ENCODE results near the gene RPS2.
A peak's percentile ranks its signal among the peaks of the same experiment; 100 is the strongest.

The RPS2 gene

GRCh38 chr16:1989209-1990100 is 24.8 kb upstream of the RPS2 start, which contains the start of gene SYNGR3 (continued):
- TF ChIP-seq, protein P1, sequence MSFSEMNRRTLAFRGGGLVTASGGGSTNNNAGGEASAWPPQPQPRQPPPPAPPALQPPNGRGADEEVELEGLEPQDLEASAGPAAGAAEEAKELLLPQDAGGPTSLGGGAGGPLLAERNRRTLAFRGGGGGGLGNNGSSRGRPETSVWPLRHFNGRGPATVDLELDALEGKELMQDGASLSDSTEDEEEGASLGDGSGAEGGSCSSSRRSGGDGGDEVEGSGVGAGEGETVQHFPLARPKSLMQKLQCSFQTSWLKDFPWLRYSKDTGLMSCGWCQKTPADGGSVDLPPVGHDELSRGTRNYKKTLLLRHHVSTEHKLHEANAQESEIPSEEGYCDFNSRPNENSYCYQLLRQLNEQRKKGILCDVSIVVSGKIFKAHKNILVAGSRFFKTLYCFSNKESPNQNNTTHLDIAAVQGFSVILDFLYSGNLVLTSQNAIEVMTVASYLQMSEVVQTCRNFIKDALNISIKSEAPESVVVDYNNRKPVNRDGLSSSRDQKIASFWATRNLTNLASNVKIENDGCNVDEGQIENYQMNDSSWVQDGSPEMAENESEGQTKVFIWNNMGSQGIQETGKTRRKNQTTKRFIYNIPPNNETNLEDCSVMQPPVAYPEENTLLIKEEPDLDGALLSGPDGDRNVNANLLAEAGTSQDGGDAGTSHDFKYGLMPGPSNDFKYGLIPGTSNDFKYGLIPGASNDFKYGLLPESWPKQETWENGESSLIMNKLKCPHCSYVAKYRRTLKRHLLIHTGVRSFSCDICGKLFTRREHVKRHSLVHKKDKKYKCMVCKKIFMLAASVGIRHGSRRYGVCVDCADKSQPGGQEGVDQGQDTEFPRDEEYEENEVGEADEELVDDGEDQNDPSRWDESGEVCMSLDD (tag by site-specific recombination; IDR thresholded peaks at IDR 0.05): no peak
- TF ChIP-seq ZNF157 (tag by site-specific recombination; IDR thresholded peaks at IDR 0.05) (no peak), ZNF768 (tag by site-specific recombination; IDR thresholded peaks at IDR 0.05) (no peak), ZFHX2 (tag by site-specific recombination; conservative IDR thresholded peaks at IDR 0.05) (peak; percentile 31), ZNF112 (tag by site-specific recombination; IDR thresholded peaks at IDR 0.05) (no peak), OSR2 (tag by site-specific recombination; IDR thresholded peaks at IDR 0.05) (peak; percentile 18; the same call in 1 of the 2 replicates), ZNF792 (tag by site-specific recombination; IDR thresholded peaks at IDR 0.05) (no peak), ZNF600 (tag by site-specific recombination; IDR thresholded peaks at IDR 0.05) (peak; percentile 67; the same call in 1 of the 2 replicates), ZSCAN4 (tag by site-specific recombination; IDR thresholded peaks at IDR 0.05) (no peak), HOXA7 (CRISPR knock-in tag; IDR thresholded peaks at IDR 0.05; ENCODE audit: borderline replicate concordance) (no peak), ZNF529 (tag by site-specific recombination; IDR thresholded peaks at IDR 0.05; ENCODE audit: insufficient replicate concordance) (no peak), ZNF791 (tag by site-specific recombination; IDR thresholded peaks at IDR 0.05) (no peak), ZNF302 (tag by site-specific recombination; IDR thresholded peaks at IDR 0.05; ENCODE audit: low read depth) (no peak), KLF7 (tag by site-specific recombination; IDR thresholded peaks at IDR 0.05; ENCODE audit: borderline replicate concordance) (peak; percentile 67; the same call in 1 of the 2 replicates), ZNF175 (tag by site-specific recombination; IDR thresholded peaks at IDR 0.05) (no peak), KLF9 (tag by site-specific recombination; IDR thresholded peaks at IDR 0.05; ENCODE audit: low read depth) (no peak), ZNF488 (tag by site-specific recombination; IDR thresholded peaks at IDR 0.05) (no peak), ZNF324 (tag by site-specific recombination; IDR thresholded peaks at IDR 0.05) (no peak), ZBTB26 (tag by site-specific recombination; optimal IDR thresholded peaks at IDR 0.05) (peak; percentile 47), ZNF580 (tag by site-specific recombination; IDR thresholded peaks at IDR 0.05) (no peak), ZNF514 (tag by site-specific recombination; IDR thresholded peaks at IDR 0.05) (no peak), SP7 (tag by site-specific recombination; IDR thresholded peaks at IDR 0.05) (0 out of 2 replicates have a peak, but pooled peaks have one; percentile 29), ZNF404 (tag by site-specific recombination; IDR thresholded peaks at IDR 0.05) (no peak), ZNF48 (tag by site-specific recombination; IDR thresholded peaks at IDR 0.05) (no peak), ZBTB20 (tag by site-specific recombination; IDR thresholded peaks at IDR 0.05) (peak; percentile 14; the same call in 1 of the 2 replicates)
- TF ChIP-seq, protein P2, sequence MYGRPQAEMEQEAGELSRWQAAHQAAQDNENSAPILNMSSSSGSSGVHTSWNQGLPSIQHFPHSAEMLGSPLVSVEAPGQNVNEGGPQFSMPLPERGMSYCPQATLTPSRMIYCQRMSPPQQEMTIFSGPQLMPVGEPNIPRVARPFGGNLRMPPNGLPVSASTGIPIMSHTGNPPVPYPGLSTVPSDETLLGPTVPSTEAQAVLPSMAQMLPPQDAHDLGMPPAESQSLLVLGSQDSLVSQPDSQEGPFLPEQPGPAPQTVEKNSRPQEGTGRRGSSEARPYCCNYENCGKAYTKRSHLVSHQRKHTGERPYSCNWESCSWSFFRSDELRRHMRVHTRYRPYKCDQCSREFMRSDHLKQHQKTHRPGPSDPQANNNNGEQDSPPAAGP (tag by site-specific recombination; IDR thresholded peaks at IDR 0.05): peak; percentile 72
